ENCODE results near the gene VAPB.

Gene VAPB

DNA sequence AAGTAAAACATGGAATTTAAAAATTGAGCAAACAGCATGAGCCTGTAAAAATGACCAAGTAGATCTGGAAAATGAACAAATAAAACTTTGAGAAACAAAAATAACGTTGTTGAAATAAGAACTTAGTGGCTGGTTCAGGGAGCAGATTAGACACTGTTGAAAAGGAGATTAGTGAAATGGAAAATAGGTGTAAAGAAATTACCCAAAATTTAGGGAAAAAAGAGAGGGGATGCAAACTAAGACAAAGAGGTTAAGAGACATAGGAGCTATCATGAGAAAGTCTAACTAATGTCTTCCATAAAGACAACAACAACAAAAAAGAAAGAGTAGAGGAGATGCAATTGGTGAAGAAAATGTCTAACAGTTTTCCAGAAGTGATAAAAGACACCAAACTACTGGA, 97.2 kb downstream of the VAPB start:
- no peak for DNase-seq

DNA sequence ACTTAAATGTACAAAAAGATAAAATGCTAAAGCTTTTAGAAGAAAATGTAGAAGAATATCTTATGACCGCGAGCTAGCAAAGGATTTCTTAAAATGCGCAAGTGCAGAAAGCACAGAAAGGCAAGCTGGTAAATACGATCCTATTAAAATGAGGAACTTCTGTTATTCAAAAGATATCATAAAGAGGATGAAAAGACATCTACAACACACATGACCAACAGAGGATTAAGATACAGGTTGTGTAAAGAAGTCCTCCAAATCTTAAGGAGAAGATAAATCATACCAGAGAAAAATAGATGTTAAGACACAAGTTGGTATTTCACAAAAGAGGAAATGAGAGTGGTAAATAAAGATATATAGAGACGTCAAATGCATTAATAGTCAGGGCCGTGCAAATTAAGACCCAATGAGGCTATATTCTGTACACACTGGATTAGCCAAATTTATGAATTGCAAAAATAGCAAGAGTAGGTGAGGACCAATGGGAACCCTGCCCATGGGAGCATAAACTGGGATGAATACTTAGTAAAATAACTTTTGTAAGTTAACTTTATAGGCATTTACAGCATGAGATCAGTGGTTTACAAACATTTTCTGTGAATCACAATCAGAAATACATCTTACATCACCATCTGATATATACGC, 103.2 kb downstream of the VAPB start:
- no peak for DNase-seq

- DNase-seq, result no peak
These were observed 103.9 kb downstream of the VAPB start for GRCh38 chr20:58492795-58493524.

- DNase-seq, result no peak
These were observed 106.0 kb downstream of the VAPB start for GRCh38 chr20:58494923-58495622.

DNA sequence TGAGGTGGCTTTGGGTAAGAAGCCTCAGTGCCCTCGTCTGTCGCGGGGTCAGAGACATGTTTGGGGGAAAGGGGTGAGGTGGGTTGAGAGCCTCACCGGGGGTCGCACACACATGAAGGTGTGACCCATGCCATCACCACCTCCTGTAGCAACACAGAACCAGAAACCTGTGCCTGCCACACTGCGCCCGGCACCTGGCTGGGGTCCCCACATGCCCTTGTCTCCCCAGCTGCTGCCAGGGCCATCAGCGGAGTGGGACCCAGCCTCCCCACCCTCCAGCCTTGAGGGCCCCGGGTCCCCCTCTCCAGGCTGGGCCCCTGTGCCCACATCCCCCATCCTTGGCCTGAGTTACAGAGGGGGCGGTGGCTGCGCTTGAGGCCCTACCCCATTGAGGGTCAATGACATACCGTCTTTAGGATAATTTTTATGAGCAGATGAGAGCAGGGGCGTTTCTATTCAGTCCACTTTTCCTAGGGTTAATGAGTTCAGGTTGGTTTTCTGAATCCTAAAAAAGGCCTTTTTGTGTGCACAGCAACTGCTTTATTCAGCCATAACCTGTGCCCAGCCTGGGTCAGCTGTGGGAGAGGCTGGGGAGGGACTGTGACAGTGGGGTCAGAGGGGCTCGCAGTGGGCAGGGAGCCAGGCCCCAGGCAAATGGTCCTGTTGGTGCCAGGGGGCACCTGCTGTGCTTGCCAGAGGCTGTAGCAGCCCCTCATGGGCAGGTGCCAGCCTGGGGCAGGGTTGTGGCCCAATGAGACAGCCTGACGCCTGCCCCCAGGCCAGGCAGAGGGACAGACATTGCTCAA, 106.8 kb downstream of the VAPB start:
- no peak for DNase-seq

GRCh38 chr20:58496429-58496769, 107.4 kb downstream of the VAPB start:
- no peak for DNase-seq

DNA sequence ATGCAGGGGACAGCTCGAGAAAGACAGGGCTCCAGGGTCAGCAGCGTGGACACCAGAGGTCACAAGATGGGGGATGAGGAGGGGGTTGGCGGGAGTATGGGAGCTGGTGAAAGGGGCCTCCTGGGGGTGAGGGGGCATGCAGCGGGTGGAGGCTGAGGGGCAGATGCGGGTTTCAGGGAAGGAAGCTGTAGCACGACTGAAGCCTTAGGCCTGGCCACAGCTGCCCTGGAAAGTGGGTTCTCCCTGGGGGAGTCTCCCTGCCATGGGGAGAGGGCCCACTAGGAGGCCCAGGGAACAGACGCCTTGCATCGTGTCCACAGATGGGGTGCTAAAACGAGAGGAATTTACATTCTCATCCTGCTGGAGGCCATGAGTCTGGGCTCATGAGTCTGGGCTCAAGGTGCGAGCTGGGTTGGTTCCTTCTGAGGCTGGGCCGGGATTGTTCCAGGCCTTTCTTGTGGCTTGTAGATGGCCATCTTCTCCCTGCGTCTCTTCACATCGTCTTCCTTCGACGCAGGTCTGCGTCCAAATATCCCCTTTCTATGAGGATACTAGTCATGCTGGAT, 108.1 kb downstream of the VAPB start:
- DNase-seq, result no peak

- no peak for DNase-seq
These were observed 108.9 kb downstream of the VAPB start for GRCh38 chr20:58497724-58498469.

- no peak for DNase-seq
These were observed 109.5 kb downstream of the VAPB start for GRCh38 chr20:58498470-58499068.

DNA sequence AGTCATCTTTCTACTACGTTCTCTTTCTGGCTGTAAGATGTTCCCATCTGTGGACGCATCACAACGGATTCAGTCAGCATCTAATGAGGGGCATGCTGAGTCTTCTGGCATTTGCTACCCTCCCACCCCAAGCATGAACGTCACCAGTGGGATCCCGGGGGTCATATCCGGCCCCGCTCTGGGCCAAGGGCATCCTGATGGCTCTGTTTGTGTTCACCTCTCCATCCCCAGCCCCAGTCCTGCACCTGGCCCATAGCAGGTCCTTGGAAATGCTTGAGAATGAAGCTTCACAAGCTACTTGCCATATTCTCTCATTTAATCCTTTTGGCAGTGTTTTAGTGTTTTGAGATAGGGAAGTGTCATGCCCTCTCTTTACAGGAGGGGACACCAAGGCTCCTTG, 111.2 kb downstream of the VAPB start:
- no peak for DNase-seq

Data from stimulated activated CD4-positive, alpha-beta T cell treated with anti-CD3 and anti-CD28 coated beads, Interleukin-4, amount 100 ng/mL, for 4 hours (primary cell).